ENCODE measurements around the gene CX3CR1.
A peak's percentile ranks its signal among the peaks of the same experiment; 100 is the strongest.

DNA sequence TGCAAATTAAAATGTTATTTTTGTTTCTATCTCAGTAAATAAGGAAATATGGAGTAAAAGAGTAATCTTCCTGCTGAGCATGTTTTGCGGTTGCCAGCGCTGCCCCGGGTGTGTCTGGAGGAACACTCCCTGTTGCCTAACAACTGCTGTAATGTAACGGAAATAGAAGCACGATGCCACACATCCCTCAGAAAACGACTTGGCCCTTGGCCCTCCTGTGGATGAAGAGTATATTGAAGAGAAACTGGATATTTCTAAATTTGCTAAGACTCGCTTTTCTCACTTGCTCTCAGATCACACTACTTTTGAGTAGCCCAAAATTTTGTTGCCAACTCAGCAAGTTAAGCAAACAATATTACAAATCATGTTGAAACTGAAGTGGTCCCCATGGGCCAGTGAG, 18.9 kb downstream of the CX3CR1 start:
- TF ChIP-seq, protein P1, sequence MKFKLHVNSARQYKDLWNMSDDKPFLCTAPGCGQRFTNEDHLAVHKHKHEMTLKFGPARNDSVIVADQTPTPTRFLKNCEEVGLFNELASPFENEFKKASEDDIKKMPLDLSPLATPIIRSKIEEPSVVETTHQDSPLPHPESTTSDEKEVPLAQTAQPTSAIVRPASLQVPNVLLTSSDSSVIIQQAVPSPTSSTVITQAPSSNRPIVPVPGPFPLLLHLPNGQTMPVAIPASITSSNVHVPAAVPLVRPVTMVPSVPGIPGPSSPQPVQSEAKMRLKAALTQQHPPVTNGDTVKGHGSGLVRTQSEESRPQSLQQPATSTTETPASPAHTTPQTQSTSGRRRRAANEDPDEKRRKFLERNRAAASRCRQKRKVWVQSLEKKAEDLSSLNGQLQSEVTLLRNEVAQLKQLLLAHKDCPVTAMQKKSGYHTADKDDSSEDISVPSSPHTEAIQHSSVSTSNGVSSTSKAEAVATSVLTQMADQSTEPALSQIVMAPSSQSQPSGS (tag by site-specific recombination; IDR thresholded peaks at IDR 0.05; ENCODE audit: low read depth): no peak
- TF ChIP-seq, protein P2, sequence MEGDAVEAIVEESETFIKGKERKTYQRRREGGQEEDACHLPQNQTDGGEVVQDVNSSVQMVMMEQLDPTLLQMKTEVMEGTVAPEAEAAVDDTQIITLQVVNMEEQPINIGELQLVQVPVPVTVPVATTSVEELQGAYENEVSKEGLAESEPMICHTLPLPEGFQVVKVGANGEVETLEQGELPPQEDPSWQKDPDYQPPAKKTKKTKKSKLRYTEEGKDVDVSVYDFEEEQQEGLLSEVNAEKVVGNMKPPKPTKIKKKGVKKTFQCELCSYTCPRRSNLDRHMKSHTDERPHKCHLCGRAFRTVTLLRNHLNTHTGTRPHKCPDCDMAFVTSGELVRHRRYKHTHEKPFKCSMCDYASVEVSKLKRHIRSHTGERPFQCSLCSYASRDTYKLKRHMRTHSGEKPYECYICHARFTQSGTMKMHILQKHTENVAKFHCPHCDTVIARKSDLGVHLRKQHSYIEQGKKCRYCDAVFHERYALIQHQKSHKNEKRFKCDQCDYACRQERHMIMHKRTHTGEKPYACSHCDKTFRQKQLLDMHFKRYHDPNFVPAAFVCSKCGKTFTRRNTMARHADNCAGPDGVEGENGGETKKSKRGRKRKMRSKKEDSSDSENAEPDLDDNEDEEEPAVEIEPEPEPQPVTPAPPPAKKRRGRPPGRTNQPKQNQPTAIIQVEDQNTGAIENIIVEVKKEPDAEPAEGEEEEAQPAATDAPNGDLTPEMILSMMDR (tag by site-specific recombination; IDR thresholded peaks at IDR 0.05): no peak
- TF ChIP-seq, protein P3, sequence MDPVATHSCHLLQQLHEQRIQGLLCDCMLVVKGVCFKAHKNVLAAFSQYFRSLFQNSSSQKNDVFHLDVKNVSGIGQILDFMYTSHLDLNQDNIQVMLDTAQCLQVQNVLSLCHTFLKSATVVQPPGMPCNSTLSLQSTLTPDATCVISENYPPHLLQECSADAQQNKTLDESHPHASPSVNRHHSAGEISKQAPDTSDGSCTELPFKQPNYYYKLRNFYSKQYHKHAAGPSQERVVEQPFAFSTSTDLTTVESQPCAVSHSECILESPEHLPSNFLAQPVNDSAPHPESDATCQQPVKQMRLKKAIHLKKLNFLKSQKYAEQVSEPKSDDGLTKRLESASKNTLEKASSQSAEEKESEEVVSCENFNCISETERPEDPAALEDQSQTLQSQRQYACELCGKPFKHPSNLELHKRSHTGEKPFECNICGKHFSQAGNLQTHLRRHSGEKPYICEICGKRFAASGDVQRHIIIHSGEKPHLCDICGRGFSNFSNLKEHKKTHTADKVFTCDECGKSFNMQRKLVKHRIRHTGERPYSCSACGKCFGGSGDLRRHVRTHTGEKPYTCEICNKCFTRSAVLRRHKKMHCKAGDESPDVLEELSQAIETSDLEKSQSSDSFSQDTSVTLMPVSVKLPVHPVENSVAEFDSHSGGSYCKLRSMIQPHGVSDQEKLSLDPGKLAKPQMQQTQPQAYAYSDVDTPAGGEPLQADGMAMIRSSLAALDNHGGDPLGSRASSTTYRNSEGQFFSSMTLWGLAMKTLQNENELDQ (tag by site-specific recombination; IDR thresholded peaks at IDR 0.05; ENCODE audit: low read depth): no peak
- TF ChIP-seq, protein P4, sequence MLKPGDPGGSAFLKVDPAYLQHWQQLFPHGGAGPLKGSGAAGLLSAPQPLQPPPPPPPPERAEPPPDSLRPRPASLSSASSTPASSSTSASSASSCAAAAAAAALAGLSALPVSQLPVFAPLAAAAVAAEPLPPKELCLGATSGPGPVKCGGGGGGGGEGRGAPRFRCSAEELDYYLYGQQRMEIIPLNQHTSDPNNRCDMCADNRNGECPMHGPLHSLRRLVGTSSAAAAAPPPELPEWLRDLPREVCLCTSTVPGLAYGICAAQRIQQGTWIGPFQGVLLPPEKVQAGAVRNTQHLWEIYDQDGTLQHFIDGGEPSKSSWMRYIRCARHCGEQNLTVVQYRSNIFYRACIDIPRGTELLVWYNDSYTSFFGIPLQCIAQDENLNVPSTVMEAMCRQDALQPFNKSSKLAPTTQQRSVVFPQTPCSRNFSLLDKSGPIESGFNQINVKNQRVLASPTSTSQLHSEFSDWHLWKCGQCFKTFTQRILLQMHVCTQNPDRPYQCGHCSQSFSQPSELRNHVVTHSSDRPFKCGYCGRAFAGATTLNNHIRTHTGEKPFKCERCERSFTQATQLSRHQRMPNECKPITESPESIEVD (tag by site-specific recombination; IDR thresholded peaks at IDR 0.05): peak; percentile 20; the same call in 1 of the 2 replicates
- TF ChIP-seq ZEB2 (tag by site-specific recombination; IDR thresholded peaks at IDR 0.05) (no peak), SETDB1 (IDR thresholded peaks at IDR 0.05; ENCODE audit: insufficient read length, low read length) (no peak)
